Measurements from ENCODE around the gene TRIM13. TPM values are rescaled to one million over a fixed set of nuclear protein-coding genes. Genes with fewer than 3 reads are reported as not detected.
A peak's percentile ranks its signal among the peaks of the same experiment; 100 is the strongest.

Gene TRIM13
- polyA plus RNA-seq, 1 of the 3 experiments (the other 2 are of a cell fraction) = 8.3 TPM

DNA sequence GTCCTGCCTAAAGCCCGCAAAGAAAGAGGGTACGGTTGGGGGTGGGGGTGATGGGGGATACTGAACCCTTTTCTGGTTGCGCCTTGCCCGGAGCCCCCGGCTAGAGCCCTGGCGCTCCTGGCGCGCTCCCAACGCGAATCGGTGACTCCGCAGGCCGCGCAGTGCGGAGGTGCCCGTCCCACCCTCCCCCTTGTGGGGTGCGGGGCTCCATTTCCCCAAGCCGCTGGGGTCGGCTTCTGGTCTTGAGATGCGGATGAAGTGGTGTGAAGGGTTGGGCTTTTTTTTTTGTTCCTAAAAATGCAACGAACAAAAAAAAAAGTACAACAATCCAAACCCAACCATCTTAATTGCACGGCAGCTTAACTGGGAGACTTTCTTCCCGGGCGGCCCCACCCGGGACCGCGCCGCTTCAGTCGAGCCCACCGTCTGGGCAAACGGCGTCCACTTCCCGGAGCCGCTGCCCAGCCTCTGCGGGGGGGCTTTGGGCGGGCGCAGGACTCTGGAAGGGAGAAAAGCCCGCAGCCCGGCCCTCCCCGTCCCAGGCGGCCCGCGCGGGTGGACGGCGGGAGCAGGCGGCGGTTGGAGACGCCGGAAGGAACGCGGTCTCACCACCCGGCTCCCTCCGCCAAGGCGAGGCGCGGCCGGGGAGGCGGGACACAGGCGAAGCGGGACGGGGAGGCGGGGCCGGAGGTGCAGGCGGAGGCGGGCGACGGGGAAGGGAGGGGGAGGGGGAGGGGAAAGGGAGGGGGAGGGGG is 504 bp upstream of the TRIM13 start:
- CTCF ChIA-PET = interaction anchor here (0.8 to 3.5 kb wide), 24 partner anchors 10 to 1070 kb away, joined by 3 to 33 read pairs (median 6); partner anchors contain the start of gene SPRYD7
- POLR2A ChIA-PET = interaction anchor here (0.6 to 2.8 kb wide), 12 partner anchors 10 to 1073 kb away, joined by 3 to 14 read pairs (median 5); no protein-coding TSS in a partner anchor
- TF ChIP-seq JUND (IDR thresholded peaks at IDR 0.05) = no peak
- no peak for TF ChIP-seq IRF3 (IDR thresholded peaks at IDR 0.05; ENCODE audit: low read depth, low read length)
- TF ChIP-seq NFIC (IDR thresholded peaks at IDR 0.05; ENCODE audit: borderline replicate concordance) = no peak
- TF ChIP-seq, protein P1, sequence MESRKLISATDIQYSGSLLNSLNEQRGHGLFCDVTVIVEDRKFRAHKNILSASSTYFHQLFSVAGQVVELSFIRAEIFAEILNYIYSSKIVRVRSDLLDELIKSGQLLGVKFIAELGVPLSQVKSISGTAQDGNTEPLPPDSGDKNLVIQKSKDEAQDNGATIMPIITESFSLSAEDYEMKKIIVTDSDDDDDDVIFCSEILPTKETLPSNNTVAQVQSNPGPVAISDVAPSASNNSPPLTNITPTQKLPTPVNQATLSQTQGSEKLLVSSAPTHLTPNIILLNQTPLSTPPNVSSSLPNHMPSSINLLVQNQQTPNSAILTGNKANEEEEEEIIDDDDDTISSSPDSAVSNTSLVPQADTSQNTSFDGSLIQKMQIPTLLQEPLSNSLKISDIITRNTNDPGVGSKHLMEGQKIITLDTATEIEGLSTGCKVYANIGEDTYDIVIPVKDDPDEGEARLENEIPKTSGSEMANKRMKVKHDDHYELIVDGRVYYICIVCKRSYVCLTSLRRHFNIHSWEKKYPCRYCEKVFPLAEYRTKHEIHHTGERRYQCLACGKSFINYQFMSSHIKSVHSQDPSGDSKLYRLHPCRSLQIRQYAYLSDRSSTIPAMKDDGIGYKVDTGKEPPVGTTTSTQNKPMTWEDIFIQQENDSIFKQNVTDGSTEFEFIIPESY (IDR thresholded peaks at IDR 0.05; ENCODE audit: borderline replicate concordance, low read depth) = no peak
- TF ChIP-seq RAD21 (IDR thresholded peaks at IDR 0.05; ENCODE audit: low read length) = no peak
- TF ChIP-seq REST (IDR thresholded peaks at IDR 0.05; ENCODE audit: low read depth, low read length) = peak; percentile 51; the same call in 1 of the 2 replicates
- peak; percentile 60 for TF ChIP-seq MXI1 (IDR thresholded peaks at IDR 0.05; ENCODE audit: low read depth, low read length)
- TF ChIP-seq RXRA (IDR thresholded peaks at IDR 0.05; ENCODE audit: borderline replicate concordance, low read depth) = no peak; the same call in 1 of the 2 replicates
- TF ChIP-seq SMC3 (IDR thresholded peaks at IDR 0.05; ENCODE audit: low read depth, low read length) = no peak
- TF ChIP-seq USF2 (IDR thresholded peaks at IDR 0.05; ENCODE audit: borderline replicate concordance, low read depth, low read length) = no peak
- TF ChIP-seq YY1 (IDR thresholded peaks at IDR 0.05; ENCODE audit: low read depth) = no peak
- no peak; the same call in 1 of the 2 replicates for TF ChIP-seq ELF1 (IDR thresholded peaks at IDR 0.05)
- 0 out of 4 replicates have a peak, but pooled peaks of 1 of the 2 experiments have one; percentile 16 for TF ChIP-seq EP300 (IDR thresholded peaks at IDR 0.05; ENCODE audit: borderline replicate concordance in 1 of 2, low read depth in 1 of 2, low read length in 1 of 2)
- TF ChIP-seq CHD2 (IDR thresholded peaks at IDR 0.05; ENCODE audit: low read length, partially characterized antibody) = peak; percentile 86
- TF ChIP-seq, protein P2, sequence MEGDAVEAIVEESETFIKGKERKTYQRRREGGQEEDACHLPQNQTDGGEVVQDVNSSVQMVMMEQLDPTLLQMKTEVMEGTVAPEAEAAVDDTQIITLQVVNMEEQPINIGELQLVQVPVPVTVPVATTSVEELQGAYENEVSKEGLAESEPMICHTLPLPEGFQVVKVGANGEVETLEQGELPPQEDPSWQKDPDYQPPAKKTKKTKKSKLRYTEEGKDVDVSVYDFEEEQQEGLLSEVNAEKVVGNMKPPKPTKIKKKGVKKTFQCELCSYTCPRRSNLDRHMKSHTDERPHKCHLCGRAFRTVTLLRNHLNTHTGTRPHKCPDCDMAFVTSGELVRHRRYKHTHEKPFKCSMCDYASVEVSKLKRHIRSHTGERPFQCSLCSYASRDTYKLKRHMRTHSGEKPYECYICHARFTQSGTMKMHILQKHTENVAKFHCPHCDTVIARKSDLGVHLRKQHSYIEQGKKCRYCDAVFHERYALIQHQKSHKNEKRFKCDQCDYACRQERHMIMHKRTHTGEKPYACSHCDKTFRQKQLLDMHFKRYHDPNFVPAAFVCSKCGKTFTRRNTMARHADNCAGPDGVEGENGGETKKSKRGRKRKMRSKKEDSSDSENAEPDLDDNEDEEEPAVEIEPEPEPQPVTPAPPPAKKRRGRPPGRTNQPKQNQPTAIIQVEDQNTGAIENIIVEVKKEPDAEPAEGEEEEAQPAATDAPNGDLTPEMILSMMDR (IDR thresholded peaks at IDR 0.05) = no peak
- TF ChIP-seq NRF1 (IDR thresholded peaks at IDR 0.05; ENCODE audit: low read depth, low read length) = no peak
- TF ChIP-seq FOXJ3 (CRISPR knock-in tag; IDR thresholded peaks at IDR 0.05) = no peak
- TF ChIP-seq TAF1 (IDR thresholded peaks at IDR 0.05; ENCODE audit: borderline replicate concordance, low read depth, low read length) = peak; percentile 69
- TF ChIP-seq TCF12 (IDR thresholded peaks at IDR 0.05) = no peak
- peak; percentile 55 for TF ChIP-seq GABPA (IDR thresholded peaks at IDR 0.05; ENCODE audit: low read depth)
- TF ChIP-seq, protein P3, sequence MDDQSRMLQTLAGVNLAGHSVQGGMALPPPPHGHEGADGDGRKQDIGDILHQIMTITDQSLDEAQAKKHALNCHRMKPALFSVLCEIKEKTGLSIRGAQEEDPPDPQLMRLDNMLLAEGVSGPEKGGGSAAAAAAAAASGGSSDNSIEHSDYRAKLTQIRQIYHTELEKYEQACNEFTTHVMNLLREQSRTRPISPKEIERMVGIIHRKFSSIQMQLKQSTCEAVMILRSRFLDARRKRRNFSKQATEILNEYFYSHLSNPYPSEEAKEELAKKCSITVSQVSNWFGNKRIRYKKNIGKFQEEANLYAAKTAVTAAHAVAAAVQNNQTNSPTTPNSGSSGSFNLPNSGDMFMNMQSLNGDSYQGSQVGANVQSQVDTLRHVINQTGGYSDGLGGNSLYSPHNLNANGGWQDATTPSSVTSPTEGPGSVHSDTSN (IDR thresholded peaks at IDR 0.05) = peak; percentile 51

More for the DNA sequence above, 504 bp upstream of the TRIM13 start:
- peaks cover 27 to 28% of the 10 kb centered on the region in 2 experiments for H3K36me3 ChIP-seq (replicated peaks in 1 of 2; ENCODE audit: control insufficient read depth in 1 of 2, insufficient read depth in 2 of 2, low read length in 1 of 2)
- peaks cover 6% of the 10 kb centered on the region; the same call in 1 of the 2 replicates for H4K20me1 ChIP-seq (ENCODE audit: insufficient read depth)
- peaks cover 19 to 28% of the 10 kb centered on the region in 2 experiments; a peak in 3 of 4 replicates for H3K4me1 ChIP-seq (ENCODE audit: control insufficient read depth in 1 of 2, insufficient read depth in 2 of 2, low read depth in 1 of 2, low read length in 1 of 2)
- H3F3A ChIP-seq (replicated peaks; ENCODE audit: insufficient read depth) = peaks cover 13% of the 10 kb centered on the region
- H3K9ac ChIP-seq = peak overlapping the region; percentile 96
- H2AFZ ChIP-seq (ENCODE audit: low read depth) = peak overlapping the region; percentile 81
- H3K4me2 ChIP-seq = peak overlapping the region; percentile 88
- H3K9me2 ChIP-seq = no peaks in the 10 kb centered on the region
- H3K27ac ChIP-seq (ENCODE audit: low read depth in 2 of 2, low read length in 1 of 2) = peak overlapping the region; percentile 89 to 97
- DNase-seq = peak; percentile 96
- H3K27me3 ChIP-seq (ENCODE audit: insufficient read depth) = no peaks in the 10 kb centered on the region
- peak overlapping the region; percentile 70 to 72 for H3K4me3 ChIP-seq (ENCODE audit: low read depth in 2 of 2, low read length in 1 of 2)
- no peaks in the 10 kb centered on the region for H3K9me3 ChIP-seq
- 2% methylated on average over 30 of the region's 68 CpGs for WGBS (ENCODE audit: low lambda C conversion rate)
- H3K79me2 ChIP-seq (ENCODE audit: insufficient read depth) = peaks cover 41% of the 10 kb centered on the region

All from SK-N-SH (cell line).